HL-60 (cell line): ENCODE measurements around the gene MAN1C1.

Experiments used
- POLR2AphosphoS5 ChIP-seq: IDR thresholded peaks from 2 replicates; pipeline ENCODE4 v1.6.1; 2012; ENCODE audit warnings: low read depth
- TF ChIP-seq, protein P1 (sequence below): IDR thresholded peaks from one replicate; pipeline ENCODE4 v1.5.1; 2011; ENCODE audit warnings: low read length, control low read depth, inconsistent platforms; ENCODE audit not compliant: insufficient read depth

DNA sequence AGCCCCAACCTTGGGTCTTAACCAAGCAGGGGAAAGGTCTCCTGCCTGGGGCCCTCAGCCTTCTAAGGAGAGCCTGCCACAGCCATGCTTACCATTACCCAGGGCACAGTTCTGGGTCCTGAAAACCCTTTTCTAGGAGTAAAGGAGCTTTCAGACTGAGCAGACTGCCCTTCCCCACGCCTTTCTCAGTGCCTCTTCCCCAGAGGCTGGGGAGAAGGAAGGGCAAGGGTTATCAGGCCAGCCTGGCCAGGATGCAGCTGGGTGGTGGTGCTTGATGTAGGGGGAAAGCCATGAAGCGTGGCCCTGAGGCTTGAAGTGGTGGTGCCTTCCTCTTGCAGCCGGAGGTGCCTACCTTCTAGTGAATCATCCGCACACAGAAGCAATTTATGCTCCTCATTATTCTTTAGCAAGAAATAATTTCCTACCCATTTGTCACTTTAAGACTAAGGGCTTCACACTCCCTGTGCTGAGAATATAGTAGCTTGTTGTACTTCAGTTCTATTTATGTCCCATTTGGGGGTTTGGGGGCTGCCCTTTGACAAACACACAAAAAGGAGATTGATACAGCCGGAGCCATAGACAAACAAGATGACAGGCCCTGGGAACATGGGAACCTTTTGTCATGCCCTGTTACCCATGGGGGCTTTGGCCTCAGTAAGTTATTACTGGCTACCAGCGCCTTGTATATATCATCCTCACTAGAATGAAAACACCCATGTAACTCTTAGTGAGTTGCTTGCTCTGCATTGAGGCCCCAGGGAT is 40.7 kb downstream of the MAN1C1 start:
- TF ChIP-seq, protein P1, sequence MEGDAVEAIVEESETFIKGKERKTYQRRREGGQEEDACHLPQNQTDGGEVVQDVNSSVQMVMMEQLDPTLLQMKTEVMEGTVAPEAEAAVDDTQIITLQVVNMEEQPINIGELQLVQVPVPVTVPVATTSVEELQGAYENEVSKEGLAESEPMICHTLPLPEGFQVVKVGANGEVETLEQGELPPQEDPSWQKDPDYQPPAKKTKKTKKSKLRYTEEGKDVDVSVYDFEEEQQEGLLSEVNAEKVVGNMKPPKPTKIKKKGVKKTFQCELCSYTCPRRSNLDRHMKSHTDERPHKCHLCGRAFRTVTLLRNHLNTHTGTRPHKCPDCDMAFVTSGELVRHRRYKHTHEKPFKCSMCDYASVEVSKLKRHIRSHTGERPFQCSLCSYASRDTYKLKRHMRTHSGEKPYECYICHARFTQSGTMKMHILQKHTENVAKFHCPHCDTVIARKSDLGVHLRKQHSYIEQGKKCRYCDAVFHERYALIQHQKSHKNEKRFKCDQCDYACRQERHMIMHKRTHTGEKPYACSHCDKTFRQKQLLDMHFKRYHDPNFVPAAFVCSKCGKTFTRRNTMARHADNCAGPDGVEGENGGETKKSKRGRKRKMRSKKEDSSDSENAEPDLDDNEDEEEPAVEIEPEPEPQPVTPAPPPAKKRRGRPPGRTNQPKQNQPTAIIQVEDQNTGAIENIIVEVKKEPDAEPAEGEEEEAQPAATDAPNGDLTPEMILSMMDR = no peak
- no peak for TF ChIP-seq POLR2AphosphoS5
